HEK293T (cell line): Measurements from ENCODE around the gene FAM78B.

Experiments
- CTCF ChIA-PET: fragments of 350-600 bp; formaldehyde crosslinking; extraction: SDS; loops from one replicate; lab custom pipeline; 2021; ENCODE audit warnings: antibody characterized with exemption, inconsistent platforms; lab: Yijun Ruan, JAX
- POLR2A ChIA-PET: fragments of 350-600 bp; formaldehyde crosslinking; extraction: SDS; loops from one replicate; lab custom pipeline; 2020; ENCODE audit warnings: antibody characterized with exemption, inconsistent platforms; lab: Yijun Ruan, JAX
- DNase-seq: peaks from one replicate; pipeline ENCODE4 v3.0.0; 2012; ENCODE audit warnings: mixed read lengths; ENCODE audit errors: extremely low spot score
- ARNT ChIP-seq: fragments of 450-650 bp; IDR thresholded peaks from 2 replicates; pipeline ENCODE4 v1.6.1; 2017; ENCODE audit warnings: mild to moderate bottlenecking
- BHLHE40 ChIP-seq: fragments of 450-650 bp; IDR thresholded peaks from 2 replicates; pipeline ENCODE4 v1.6.1; 2016; ENCODE audit warnings: mild to moderate bottlenecking, moderate library complexity, borderline replicate concordance
- CTBP1 ChIP-seq: fragments of 450-650 bp; IDR thresholded peaks from 2 replicates; pipeline ENCODE4 v1.6.1; 2016; ENCODE audit warnings: borderline replicate concordance
- ELF4 ChIP-seq: fragments of 450-650 bp; IDR thresholded peaks from 2 replicates; pipeline ENCODE4 v1.6.1; 2017; ENCODE audit warnings: antibody characterized with exemption
- FOXA1 ChIP-seq: fragments of 450-650 bp; IDR thresholded peaks from 2 replicates; pipeline ENCODE4 v1.6.1; 2016; ENCODE audit warnings: mild to moderate bottlenecking
- FOXK2 ChIP-seq: fragments of 450-650 bp; IDR thresholded peaks from 2 replicates; pipeline ENCODE4 v1.6.1; 2016; ENCODE audit warnings: mild to moderate bottlenecking
- FOXM1 ChIP-seq: fragments of 450-650 bp; IDR thresholded peaks from 2 replicates; pipeline ENCODE4 v1.6.1; 2017; ENCODE audit warnings: mild to moderate bottlenecking, borderline replicate concordance
- HDGF ChIP-seq: fragments of 450-650 bp; IDR thresholded peaks from 2 replicates; pipeline ENCODE4 v1.6.1; 2017; ENCODE audit warnings: antibody characterized with exemption, borderline replicate concordance
- L3MBTL2 ChIP-seq: fragments of 450-650 bp; conservative IDR thresholded peaks from 2 replicates; pipeline ENCODE4 v1.6.1; 2016; ENCODE audit warnings: mild to moderate bottlenecking
- LEF1 ChIP-seq: fragments of 450-650 bp; IDR thresholded peaks from 2 replicates; pipeline ENCODE4 v1.6.1; 2017; ENCODE audit warnings: mild to moderate bottlenecking, borderline replicate concordance
- NFRKB ChIP-seq: fragments of 450-650 bp; IDR thresholded peaks from 2 replicates; pipeline ENCODE4 v1.6.1; 2016; ENCODE audit warnings: mild to moderate bottlenecking, moderate library complexity
- SP1 ChIP-seq: fragments of 450-650 bp; IDR thresholded peaks from 2 replicates; pipeline ENCODE4 v1.6.1; 2017
- SUZ12 ChIP-seq: fragments of 450-650 bp; IDR thresholded peaks from 2 replicates; pipeline ENCODE4 v1.6.1; 2016; ENCODE audit warnings: mild to moderate bottlenecking
- TARDBP ChIP-seq: fragments of 450-650 bp; IDR thresholded peaks from 2 replicates; pipeline ENCODE4 v1.6.1; 2016
- ZNF384 ChIP-seq: fragments of 450-650 bp; IDR thresholded peaks from 2 replicates; pipeline ENCODE4 v1.6.1; 2016
- TF ChIP-seq, protein P1 (sequence below): fragments of 450-650 bp; IDR thresholded peaks from 2 replicates; pipeline ENCODE4 v1.6.1; 2016

Gene FAM78B

DNA sequence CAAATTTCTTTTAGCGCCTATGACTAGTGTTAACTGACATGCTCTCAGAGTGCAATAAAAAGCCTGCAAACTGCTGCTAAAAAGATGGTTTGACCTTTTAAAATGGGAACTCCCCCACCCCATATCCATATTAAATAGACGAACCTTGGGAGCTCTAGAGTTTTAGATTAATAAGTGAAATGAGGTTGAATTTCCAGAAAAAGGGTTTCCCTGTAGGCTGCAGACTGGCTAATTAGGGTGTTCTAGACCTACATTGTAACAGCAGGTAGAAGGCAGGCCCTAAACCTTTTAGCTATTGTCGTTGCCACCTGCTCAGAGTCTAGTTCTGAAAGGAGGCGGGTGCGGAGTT, 2.2 kb downstream of the FAM78B start:
- POLR2A ChIA-PET = no interaction called here
- no peak for TF ChIP-seq FOXK2
- CTCF ChIA-PET = interaction anchor here (0.6 kb wide), 1 partner anchor 45 kb away, joined by 3 read pairs; no protein-coding TSS in a partner anchor
- DNase-seq = no peak

DNA sequence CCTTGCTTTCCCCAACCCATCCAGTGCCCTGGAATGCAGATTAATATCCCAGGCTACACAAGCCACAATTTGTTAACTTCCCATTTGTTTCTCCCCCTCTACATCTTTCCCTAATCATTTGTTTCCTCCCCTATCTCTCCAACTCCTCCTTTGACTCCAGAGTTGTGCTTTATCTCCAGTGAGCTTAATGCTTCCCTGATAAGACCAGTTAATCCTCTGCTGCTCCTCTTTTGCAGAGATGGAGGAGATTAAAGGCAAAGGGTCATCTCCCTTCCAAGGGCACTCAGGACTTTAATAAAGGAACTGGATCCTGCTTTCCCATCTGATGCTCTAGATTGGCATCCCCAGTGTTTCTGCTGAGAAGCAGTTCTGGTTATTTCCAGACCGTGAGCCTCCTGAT, 7.1 kb downstream of the FAM78B start:
- ChIA-PET CTCF (no interaction called here), POLR2A (no interaction called here)
- no peak for TF ChIP-seq LEF1
- TF ChIP-seq, protein P1, sequence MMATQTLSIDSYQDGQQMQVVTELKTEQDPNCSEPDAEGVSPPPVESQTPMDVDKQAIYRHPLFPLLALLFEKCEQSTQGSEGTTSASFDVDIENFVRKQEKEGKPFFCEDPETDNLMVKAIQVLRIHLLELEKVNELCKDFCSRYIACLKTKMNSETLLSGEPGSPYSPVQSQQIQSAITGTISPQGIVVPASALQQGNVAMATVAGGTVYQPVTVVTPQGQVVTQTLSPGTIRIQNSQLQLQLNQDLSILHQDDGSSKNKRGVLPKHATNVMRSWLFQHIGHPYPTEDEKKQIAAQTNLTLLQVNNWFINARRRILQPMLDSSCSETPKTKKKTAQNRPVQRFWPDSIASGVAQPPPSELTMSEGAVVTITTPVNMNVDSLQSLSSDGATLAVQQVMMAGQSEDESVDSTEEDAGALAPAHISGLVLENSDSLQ = no peak
- TF ChIP-seq BHLHE40 = no peak
- no peak for TF ChIP-seq TARDBP
- no peak for TF ChIP-seq CTBP1
- no peak for TF ChIP-seq ELF4
- TF ChIP-seq NFRKB = no peak
- no peak for DNase-seq

DNA sequence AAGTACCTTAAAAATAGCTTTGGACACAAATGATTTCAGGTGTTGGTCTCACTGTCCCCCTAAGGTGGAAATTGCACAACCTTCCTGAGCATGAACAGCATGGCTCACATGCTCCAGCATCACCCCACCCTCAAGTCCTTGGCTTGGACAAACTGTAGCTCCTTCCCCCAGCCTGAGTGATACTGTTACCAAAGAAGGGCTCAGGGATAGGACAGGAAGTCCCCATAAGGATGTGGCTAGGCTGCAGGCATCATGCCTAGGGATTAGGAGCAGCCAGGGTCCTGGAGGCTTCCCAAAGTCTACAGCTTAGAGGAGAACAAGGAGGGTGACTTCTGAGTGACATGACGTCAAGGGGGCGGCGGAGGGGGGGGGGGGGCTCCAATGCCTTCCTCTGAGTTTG, 10.1 kb downstream of the FAM78B start:
- CTCF ChIA-PET = no interaction called here
- DNase-seq = no peak
- POLR2A ChIA-PET = no interaction called here
- TF ChIP-seq ARNT = no peak
- no peak for TF ChIP-seq TARDBP
- TF ChIP-seq SP1 = no peak
- no peak for TF ChIP-seq FOXK2
- TF ChIP-seq, protein P1 = no peak
- no peak for TF ChIP-seq NFRKB
- no peak for TF ChIP-seq CTBP1
- no peak for TF ChIP-seq L3MBTL2
- no peak for TF ChIP-seq ZNF384
- TF ChIP-seq FOXA1 = no peak
- TF ChIP-seq LEF1 = no peak
- no peak for TF ChIP-seq SUZ12
- TF ChIP-seq HDGF = no peak
- no peak for TF ChIP-seq BHLHE40
- TF ChIP-seq FOXM1 = no peak
- no peak for TF ChIP-seq ELF4

GRCh38 chr1:166155108-166155507, 11.7 kb downstream of the FAM78B start:
- CTCF ChIA-PET = no interaction called here
- POLR2A ChIA-PET = no interaction called here
- TF ChIP-seq L3MBTL2 (no peak), SUZ12 (no peak), HDGF (no peak), BHLHE40 (no peak), FOXA1 (no peak), SP1 (no peak), FOXK2 (no peak), FOXM1 (no peak), TARDBP (no peak), ELF4 (no peak), LEF1 (no peak)
- DNase-seq = no peak

DNA sequence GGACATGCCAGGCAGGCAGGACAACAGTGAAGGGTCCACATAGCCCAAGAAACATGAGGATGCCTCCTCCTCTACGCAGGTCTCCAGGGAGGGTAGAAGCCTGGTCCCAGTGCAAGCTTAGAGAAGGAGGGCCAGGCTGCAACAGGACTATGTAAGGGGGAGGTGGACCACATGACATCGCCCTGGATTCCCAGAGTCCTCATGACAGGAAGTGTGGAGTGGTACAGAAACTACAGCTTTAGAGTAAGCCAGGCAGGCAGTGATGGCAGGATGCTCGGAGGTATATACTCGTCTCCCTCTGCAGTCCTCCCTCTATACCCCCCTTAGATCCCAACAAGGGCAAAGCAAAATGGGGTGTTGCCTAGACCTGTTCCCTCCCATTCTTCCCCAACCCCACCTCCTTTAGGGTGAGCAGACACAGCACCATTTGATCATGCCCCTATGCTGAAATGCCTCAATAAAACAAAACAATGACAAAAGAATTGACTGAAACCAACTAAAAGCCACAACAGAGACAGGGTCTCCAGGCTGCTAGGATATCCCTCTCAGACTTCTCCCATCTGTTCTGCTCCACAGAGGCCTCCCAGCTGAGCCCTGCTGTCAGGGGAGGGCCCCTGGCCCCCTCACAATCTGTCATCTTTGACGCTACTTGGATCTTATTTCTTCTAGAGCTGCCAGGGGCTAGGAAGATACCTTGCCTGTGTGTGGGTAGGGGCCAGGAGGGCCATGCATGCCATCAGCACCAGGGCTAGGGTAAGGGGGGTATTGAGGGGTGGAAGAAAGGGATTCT, 13.1 kb downstream of the FAM78B start:
- TF ChIP-seq, protein P1 = no peak
- no peak for TF ChIP-seq FOXA1
- no peak for TF ChIP-seq L3MBTL2
- TF ChIP-seq ARNT = no peak
- TF ChIP-seq ELF4 = no peak
- TF ChIP-seq TARDBP = no peak
- TF ChIP-seq SUZ12 = no peak
- no peak for TF ChIP-seq ZNF384
- no peak for TF ChIP-seq HDGF
- ChIA-PET CTCF (no interaction called here), POLR2A (no interaction called here)
- DNase-seq = no peak

- TF ChIP-seq SUZ12 (no peak), FOXK2 (no peak), FOXA1 (no peak), HDGF (no peak), FOXM1 (no peak), NFRKB (no peak), ELF4 (no peak), ARNT (no peak), BHLHE40 (no peak)
- TF ChIP-seq, protein P1 = no peak
- CTCF ChIA-PET = no interaction called here
- no peak for DNase-seq
- POLR2A ChIA-PET = no interaction called here
Observed at GRCh38 chr1:166152978-166153377, 13.8 kb downstream of the FAM78B start.
